Nephron (organoid): ENCODE data around the gene OXSM.

Source experiments
- H3K27ac Mint-ChIP-seq, 3 experiments: 2 replicates each; pipeline ENCODE4 v1.8.0; 2020; ENCODE audit warnings: mixed read lengths in 3 of 3, mild to moderate bottlenecking in 2 of 3, moderate library complexity in 1 of 3
- H3K27me3 Mint-ChIP-seq: 2 replicates; pipeline ENCODE4 v1.8.0; 2021; ENCODE audit warnings: low read depth, mild to moderate bottlenecking, moderate library complexity, mixed read lengths
- H3K36me3 Mint-ChIP-seq: 2 replicates; pipeline ENCODE4 v1.8.0; 2020; ENCODE audit warnings: low read depth, mixed read lengths
- H3K4me1 Mint-ChIP-seq: 2 replicates; pipeline ENCODE4 v1.8.0; 2020; ENCODE audit warnings: mixed read lengths
- H3K4me3 Mint-ChIP-seq, 3 experiments: 2 replicates each; pipeline ENCODE4 v1.8.0; 2020; ENCODE audit warnings: mild to moderate bottlenecking in 3 of 3, mixed read lengths in 3 of 3, moderate library complexity in 2 of 3
- H3K9me3 Mint-ChIP-seq: 2 replicates; pipeline ENCODE4 v1.8.0; 2020; ENCODE audit warnings: mixed read lengths
- TF ChIP-seq, protein P1 (sequence below), 3 experiments: fragments of 200-600 bp; sonication (generic); IDR thresholded peaks; one replicate each; pipeline ENCODE4 v1.5.0; 2021; ENCODE audit warnings: antibody characterized with exemption in 3 of 3; ENCODE audit not compliant: unreplicated experiment in 3 of 3

The OXSM gene

DNA sequence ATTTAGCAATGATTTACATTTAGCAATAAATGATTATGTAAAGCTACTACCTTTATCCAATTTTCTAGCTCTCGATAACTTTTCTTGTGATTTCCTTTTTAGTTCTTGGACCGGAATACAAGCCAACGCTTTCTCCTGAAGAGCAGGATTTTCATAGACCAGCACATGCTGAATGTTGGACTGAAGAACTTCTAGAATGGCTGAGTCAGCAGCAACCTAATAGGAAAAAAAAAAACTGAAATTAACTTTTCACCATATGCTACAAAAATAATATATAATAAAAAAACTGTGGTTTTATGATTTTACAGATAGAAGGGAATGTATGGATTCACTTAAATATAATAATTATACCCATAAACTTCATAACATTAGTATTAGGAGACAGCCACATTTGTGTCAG lies 38.8 kb upstream of the OXSM start:
- H3K9me3 Mint-ChIP-seq: no peaks in the 10 kb centered on the region
- TF ChIP-seq, protein P1, sequence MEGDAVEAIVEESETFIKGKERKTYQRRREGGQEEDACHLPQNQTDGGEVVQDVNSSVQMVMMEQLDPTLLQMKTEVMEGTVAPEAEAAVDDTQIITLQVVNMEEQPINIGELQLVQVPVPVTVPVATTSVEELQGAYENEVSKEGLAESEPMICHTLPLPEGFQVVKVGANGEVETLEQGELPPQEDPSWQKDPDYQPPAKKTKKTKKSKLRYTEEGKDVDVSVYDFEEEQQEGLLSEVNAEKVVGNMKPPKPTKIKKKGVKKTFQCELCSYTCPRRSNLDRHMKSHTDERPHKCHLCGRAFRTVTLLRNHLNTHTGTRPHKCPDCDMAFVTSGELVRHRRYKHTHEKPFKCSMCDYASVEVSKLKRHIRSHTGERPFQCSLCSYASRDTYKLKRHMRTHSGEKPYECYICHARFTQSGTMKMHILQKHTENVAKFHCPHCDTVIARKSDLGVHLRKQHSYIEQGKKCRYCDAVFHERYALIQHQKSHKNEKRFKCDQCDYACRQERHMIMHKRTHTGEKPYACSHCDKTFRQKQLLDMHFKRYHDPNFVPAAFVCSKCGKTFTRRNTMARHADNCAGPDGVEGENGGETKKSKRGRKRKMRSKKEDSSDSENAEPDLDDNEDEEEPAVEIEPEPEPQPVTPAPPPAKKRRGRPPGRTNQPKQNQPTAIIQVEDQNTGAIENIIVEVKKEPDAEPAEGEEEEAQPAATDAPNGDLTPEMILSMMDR (IDR thresholded peaks at IDR 0.05; ENCODE audit: unreplicated experiment in 3 of 3): no peak
- H3K4me3 Mint-ChIP-seq: no peak overlapping the region
- H3K4me1 Mint-ChIP-seq: peaks cover 4% of the 10 kb centered on the region
- H3K27me3 Mint-ChIP-seq: no peaks in the 10 kb centered on the region
- no peak overlapping the region for H3K27ac Mint-ChIP-seq
- peaks cover 52% of the 10 kb centered on the region for H3K36me3 Mint-ChIP-seq

DNA sequence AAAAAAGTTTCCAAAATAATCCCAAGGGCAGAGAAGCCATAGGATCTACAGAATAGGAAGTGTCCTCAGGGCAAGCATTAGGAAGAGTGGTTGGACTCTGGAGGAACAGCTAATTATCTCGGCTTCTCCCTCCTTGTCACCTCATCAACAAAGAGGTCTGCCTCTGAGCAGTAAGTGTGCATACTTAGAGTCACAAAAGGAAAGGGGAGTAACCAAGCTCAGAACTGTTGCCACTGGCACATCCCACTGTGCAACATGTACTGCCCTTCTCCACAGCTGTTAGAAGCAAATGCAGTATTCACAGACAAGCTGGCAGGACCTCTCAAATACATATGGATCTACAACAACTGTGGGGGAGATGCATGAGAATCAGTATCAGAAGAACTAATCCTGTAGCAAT lies 38.2 kb upstream of the OXSM start:
- peak overlapping the region in 2 of 3 experiments; percentile 81 to 82 for H3K27ac Mint-ChIP-seq
- TF ChIP-seq, protein P1 (IDR thresholded peaks at IDR 0.05; ENCODE audit: unreplicated experiment in 3 of 3): no peak
- no peaks in the 10 kb centered on the region for H3K9me3 Mint-ChIP-seq
- H3K4me3 Mint-ChIP-seq: no peak overlapping the region
- peaks cover 4% of the 10 kb centered on the region for H3K4me1 Mint-ChIP-seq
- H3K36me3 Mint-ChIP-seq: peaks cover 50% of the 10 kb centered on the region
- no peaks in the 10 kb centered on the region for H3K27me3 Mint-ChIP-seq

DNA sequence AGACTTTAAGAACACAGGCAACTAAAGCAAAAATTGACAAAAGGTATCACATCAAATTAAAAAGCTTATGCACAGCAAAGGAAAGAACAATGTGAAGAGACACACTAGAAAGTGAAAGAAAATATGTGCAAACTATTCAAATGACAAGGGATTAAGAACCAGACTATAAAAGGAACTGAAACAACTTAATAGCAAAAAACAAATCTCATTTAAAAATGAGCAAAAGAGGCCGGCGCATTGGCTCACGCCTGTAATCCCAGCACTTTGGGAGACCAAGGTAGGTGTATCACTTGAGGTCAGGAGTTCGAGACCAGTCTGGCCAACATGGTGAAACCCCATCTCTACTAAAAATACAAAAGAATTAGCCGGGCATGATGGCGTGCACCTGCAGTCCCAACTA lies 21.0 kb upstream of the OXSM start:
- Mint-ChIP-seq H3K36me3 (peaks cover 81% of the 10 kb centered on the region), H3K4me1 (no peaks in the 10 kb centered on the region), H3K4me3 (no peak overlapping the region), H3K27ac (no peak overlapping the region), H3K9me3 (peaks cover 41% of the 10 kb centered on the region), H3K27me3 (no peaks in the 10 kb centered on the region)
- TF ChIP-seq, protein P1 (IDR thresholded peaks at IDR 0.05; ENCODE audit: unreplicated experiment in 3 of 3): no peak

DNA sequence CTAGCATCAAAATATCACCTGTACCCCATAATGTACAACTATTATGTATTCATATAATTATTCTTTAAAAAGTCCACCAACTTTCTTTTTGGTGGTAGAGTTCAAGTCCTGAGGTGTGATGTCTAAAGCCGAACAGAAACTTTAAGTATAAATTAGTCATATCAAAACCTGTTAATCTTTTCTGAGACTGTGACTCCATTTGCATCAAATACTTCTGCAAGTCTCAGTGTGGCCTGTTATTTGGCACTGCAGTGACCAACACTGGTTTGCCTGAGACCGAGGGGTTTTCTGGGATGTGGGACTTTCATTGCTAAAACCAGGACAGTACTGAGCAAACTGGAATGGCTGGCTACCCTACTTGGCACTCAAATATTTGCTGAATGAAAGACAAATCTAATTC lies 14.0 kb upstream of the OXSM start:
- Mint-ChIP-seq H3K4me3 (no peak overlapping the region), H3K9me3 (peaks cover 53% of the 10 kb centered on the region), H3K27ac (no peak overlapping the region), H3K36me3 (peaks cover 76% of the 10 kb centered on the region), H3K27me3 (no peaks in the 10 kb centered on the region), H3K4me1 (peaks cover 6% of the 10 kb centered on the region)
- TF ChIP-seq, protein P1 (IDR thresholded peaks at IDR 0.05; ENCODE audit: unreplicated experiment in 3 of 3): no peak

DNA sequence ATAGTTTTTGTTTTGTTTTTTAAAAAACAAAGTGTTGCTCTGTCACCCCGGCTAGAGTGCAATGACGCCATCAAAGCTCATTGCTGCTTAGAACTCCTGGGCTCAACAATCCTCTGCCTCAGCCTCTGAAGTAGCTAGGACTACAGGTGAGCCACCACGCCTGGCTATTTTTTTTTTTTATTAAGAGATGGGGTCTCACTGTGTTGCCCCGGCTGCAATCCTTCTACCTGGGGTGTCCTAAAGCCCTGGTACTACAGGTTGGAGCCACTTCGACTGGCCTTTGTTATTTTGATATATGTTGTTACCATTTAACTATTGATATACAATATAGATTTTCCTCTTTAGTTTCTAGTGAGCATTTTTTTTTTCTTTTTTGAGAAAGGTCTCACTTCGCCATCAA lies 9.3 kb upstream of the OXSM start:
- Mint-ChIP-seq H3K4me1 (peaks cover 33% of the 10 kb centered on the region), H3K27me3 (no peaks in the 10 kb centered on the region), H3K27ac (peak overlapping the region in 1 of 3 experiments; percentile 37), H3K9me3 (peaks cover 10% of the 10 kb centered on the region), H3K36me3 (peaks cover 29% of the 10 kb centered on the region), H3K4me3 (peak overlapping the region in 2 of 3 experiments; percentile 60 to 95)
- TF ChIP-seq, protein P1 (IDR thresholded peaks at IDR 0.05; ENCODE audit: unreplicated experiment in 3 of 3): no peak

DNA sequence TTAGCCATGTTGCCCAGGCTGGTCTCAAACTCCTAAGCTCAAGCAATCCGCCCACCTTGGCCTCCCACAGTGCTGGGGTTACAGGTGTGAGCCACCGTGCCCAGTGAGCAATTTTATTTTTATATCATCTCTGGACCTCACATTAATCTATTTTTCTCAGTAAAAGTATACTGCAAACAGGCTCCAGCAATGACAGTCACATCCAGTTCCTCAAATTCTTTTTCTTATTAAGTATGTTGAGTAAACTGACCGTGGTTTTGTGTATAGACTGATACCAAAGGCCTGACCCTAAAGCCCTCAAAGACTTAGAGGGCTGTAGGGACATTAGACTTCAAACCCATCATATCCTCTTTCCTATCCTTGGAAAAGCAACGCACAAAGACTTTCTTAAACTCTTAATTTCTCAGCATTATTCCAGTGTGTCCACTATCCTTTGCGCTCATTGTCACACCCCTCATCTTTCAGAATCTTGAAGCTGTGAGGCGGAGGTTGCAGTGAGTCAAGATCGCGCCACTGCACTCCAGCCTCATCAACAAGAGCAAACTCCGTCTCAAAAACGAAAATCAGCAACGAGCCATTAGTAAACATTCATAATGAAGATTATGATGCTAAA lies 8.6 kb upstream of the OXSM start:
- Mint-ChIP-seq H3K27me3 (no peaks in the 10 kb centered on the region), H3K9me3 (peaks cover 10% of the 10 kb centered on the region), H3K4me1 (peaks cover 37% of the 10 kb centered on the region), H3K36me3 (peaks cover 23% of the 10 kb centered on the region), H3K27ac (no peak overlapping the region), H3K4me3 (peak overlapping the region; percentile 82 to 96 (median 95))
- TF ChIP-seq, protein P1 (IDR thresholded peaks at IDR 0.05; ENCODE audit: unreplicated experiment in 3 of 3): no peak
